GM19395 (cell line): Measurements from ENCODE around the gene BTAF1.
"Not testable (repeated sequence)": the region's sequence is repeated elsewhere in the genome, so short reads cannot be mapped to it uniquely, and the experiment has no call there.

Experiments
- ATAC-seq: cut with Tn5 transposase; IDR thresholded peaks from one replicate; pipeline ENCODE4 v1.9.1; 2021; ENCODE audit warnings: mild to moderate bottlenecking, moderate library complexity; ENCODE audit not compliant: unreplicated experiment

BTAF1 gene

DNA sequence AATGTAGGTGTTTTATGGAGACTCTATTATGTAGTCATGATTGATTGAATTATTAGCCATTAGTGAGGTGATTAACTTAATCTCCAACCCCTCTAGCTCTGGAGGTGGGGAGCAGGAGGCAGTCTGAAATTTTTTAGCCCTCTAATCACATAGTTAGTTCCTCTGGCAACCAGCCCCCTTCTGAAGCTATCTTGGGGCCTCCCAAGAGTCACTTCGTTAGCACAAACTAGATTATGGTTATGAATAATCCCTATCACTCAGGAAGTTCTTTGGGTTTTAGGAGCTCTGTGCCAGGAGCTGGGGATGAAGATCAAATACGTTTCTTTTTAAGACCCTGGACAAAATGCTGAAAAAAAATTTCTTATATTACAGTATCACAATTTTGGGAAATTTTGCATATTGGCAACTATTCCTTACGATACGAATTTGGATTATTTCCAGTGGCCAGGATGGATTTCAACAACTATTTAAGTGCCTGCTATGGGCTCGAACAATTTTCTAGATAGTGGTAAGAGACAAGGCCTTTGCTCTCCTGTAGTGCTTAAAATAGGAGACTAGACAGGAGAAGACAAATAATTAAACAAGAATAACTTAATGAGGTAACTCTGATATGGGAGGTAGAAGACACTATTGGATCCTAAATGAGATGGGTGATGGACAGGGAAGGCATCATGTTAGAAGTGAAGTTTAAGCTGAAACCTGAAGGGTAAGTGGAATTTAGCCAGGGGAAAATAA is 52.9 kb downstream of the BTAF1 start:
- no peak for ATAC-seq

DNA sequence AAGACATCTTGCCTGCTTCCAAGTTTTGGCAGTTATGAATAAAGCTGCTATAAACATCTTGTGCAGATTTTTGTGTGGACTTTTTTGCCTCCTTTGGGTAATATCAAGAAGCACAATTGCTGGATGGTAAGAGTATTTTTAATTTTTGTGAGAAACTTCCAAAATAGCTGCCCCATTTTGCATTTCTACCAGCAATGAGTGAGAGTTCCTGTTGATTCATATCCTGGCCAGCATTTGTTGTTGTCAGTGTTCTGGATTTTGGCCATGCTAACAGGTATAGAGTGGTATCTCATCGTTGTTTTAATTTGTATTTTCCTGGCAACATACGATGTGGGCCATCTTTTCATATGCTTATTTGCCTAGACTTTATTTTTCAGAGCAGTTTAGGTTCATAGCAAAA is 53.9 kb downstream of the BTAF1 start:
- ATAC-seq: no peak

DNA sequence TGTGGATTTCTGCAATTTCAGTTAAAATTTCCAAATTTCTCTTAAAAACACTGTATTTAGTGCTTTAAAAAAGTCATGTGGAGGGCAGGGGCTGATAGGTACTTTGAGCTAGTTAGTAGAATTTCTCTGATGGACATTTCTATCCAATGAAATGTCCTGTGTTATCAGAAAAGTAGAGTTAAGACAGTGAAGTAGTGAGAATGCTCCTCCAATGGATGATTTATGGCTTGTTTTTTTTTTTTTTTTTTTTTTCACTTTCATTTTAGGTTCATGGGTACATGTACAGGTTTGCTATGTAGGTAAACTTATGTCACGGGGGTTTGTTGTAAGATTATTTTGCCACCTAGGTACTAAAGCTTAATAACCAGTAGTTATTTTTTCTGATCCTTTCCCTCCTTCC is 55.0 kb downstream of the BTAF1 start:
- ATAC-seq: no peak

DNA sequence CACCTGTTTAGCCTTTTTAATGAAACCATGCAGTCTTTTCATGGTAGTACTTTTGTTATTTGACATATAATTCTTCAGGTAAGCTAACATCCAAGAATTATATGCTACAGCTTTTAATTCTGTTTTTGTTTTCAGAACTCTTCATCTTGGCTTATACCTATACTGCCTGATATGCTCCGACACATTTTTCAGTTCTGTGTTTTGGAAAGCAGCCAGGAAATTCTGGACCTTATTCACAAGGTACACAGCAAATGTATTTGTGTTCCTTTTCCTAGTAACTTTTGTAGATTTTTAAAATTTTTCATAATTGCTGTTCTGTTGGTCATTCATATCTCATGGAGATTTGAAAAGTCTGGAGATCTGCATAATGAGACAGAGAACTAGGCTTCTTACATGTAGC is 56.7 kb downstream of the BTAF1 start:
- no peak for ATAC-seq

GRCh38 chr10:91983416-91983815 is 59.8 kb downstream of the BTAF1 start:
- no peak for ATAC-seq

GRCh38 chr10:91987397-91988037 is 63.9 kb downstream of the BTAF1 start:
- ATAC-seq: no peak

DNA sequence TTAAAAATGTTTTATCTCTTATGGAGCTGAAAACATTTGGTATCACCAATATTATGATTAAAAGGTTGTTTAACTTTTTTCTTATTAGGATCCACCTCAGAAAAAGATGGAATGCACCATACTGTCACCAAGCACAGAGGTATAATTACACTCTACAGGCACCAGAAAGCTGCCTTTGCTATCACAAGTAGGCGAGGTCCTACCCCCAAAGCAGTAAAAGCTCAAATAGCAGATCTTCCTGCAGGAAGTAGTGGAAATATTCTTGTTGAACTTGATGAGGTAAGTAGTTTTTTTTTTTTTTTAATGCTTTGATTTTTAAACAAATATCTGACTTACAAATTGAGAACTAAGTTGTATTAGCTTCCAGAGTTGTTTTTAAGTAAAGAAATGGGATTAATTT is 68.5 kb downstream of the BTAF1 start:
- ATAC-seq: no peak

- ATAC-seq: no peak
Measured at GRCh38 chr10:91996266-91996665, 72.7 kb downstream of the BTAF1 start.

GRCh38 chr10:92001581-92001980 is 78.0 kb downstream of the BTAF1 start:
- ATAC-seq: no peak

GRCh38 chr10:92001995-92002394 is 78.4 kb downstream of the BTAF1 start:
- no peak for ATAC-seq

GRCh38 chr10:92003258-92003657 is 79.7 kb downstream of the BTAF1 start:
- no peak for ATAC-seq

DNA sequence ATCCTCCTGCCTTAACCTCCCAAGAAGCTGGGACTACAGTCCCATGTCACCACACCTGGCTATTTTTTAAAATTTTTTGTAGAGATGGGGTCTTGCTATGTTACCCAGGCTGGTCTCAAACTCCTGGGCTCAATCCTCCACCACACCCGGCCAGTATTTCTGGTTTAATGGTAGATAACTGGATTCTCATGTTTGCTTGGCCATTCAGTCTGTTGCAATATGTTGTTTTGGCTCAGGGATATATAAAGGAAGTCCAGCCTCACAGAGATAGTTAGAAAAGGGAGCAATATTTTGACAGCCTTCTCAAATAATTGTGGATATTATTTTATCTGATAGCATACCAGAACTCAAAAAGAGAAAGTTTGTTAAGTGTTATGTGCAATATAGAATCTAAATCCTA is 82.4 kb downstream of the BTAF1 start:
- no peak for ATAC-seq

GRCh38 chr10:92009445-92009844 is 85.9 kb downstream of the BTAF1 start:
- ATAC-seq: no peak

GRCh38 chr10:92010047-92010735 is 86.6 kb downstream of the BTAF1 start:
- no peak for ATAC-seq

DNA sequence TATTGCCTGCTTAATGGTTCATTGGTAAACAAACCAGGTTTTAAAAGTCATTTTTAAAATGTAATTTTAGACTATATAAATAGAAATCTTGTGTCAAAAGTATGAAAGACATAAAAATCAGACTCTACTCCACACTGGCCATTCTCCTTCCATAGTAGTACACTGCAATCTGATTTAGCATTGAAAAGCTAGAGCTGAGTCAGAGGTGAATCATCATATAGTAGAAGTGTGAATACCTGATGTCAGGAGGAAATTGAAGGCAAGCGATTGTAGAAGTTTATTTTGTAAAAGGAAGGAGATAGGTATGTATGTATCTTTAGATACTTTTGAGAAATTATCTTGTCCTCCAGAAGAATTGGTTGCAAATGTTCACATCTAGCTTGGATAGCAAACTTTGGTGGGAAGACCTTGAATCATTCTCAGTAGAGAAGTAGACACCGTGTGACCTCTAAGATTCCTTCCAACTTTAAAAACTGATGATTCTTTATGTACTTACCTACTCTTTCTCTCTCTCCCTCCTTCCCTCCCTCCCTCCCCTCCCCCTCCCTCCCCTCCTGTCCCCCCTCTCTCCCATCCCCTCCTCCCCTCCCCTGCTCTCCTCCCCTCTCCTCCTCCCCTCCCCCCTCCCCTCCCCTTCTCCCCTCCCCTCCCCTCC is 88.1 kb downstream of the BTAF1 start:
- ATAC-seq: no peak

DNA sequence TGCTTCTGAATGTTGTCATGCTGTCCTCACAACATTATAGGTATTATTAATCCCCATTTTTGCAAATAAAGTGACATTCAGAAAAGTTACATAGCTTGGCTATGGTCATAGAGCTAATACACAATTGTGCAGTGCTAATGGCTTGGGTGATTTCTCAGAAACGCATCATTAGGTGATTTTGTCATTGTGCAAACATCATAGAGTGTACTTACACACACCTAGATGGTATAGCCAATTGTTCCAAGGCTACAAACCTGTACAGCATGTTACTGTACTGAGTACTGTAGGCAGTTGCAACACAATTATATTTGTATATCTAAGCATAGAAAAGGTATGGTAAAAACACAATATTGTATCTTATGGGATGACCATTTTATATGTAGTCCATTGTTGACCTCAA is 91.0 kb downstream of the BTAF1 start:
- ATAC-seq: no peak

- ATAC-seq: no peak
Measured at GRCh38 chr10:92024700-92025099, 101.1 kb downstream of the BTAF1 start.

- not testable (repeated sequence) for ATAC-seq
Measured at GRCh38 chr10:92025340-92025739, 101.8 kb downstream of the BTAF1 start.

DNA sequence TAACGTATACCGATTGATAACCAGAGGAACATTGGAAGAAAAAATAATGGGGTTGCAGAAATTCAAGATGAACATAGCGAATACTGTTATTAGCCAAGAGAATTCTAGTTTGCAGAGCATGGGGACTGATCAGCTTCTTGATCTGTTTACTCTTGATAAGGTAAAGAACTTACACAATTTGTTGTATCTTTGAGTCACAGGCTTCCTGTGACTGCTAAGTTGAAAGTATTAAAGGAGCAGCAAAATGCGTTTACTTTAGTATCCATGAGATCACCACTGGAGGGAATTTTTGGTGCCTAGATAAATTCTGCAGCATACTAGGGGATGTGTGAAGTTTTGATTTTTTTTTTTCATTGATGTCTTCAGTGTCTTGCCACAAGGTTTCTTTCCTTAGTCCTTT is 103.6 kb downstream of the BTAF1 start:
- no peak for ATAC-seq

GRCh38 chr10:92031580-92031979 is 108.0 kb downstream of the BTAF1 start:
- no peak for ATAC-seq

DNA sequence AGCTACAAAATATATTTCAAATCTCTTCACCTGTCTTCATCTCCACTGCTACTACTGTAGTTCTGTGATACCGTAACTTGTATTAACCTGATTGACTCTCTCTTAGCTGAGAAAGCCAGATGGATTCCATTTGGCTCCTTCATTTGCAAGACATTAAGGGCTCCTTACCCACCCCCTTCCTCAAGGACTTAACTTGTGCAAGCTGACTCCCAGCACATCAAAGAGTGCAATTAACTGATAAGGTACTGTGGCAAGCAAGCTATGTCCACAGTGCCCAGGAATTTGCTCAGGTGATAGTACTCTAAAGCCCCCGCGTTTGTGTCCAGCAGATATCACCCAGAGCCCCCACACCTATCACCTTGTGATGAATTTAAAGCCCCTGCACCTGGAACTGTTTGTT is 109.5 kb downstream of the BTAF1 start:
- ATAC-seq: not testable (repeated sequence)

- ATAC-seq: no peak
Measured at GRCh38 chr10:92038949-92039348, 115.4 kb downstream of the BTAF1 start.
